Measurements from ENCODE around the gene DCDC2.
"Not testable (repeated sequence)": the region's sequence is repeated elsewhere in the genome, so short reads cannot be mapped to it uniquely, and the experiment has no call there.

DCDC2 gene

GRCh38 chr6:24382891-24383494 is 25.1 kb upstream of the DCDC2 start:
- intact Hi-C loops (cut with DNase I); DNase-seq: not testable (repeated sequence)

GRCh38 chr6:24382220-24382540 is 24.3 kb upstream of the DCDC2 start:
- intact Hi-C loops (cut with DNase I) = no loop called here
- no peak for DNase-seq

GRCh38 chr6:24381476-24382219 is 23.8 kb upstream of the DCDC2 start:
- no peak for DNase-seq
- intact Hi-C loops (cut with DNase I) = no loop called here

GRCh38 chr6:24378473-24379097 is 20.7 kb upstream of the DCDC2 start:
- DNase-seq = no peak
- intact Hi-C loops (cut with DNase I) = no loop called here

GRCh38 chr6:24376871-24377270 is 19.0 kb upstream of the DCDC2 start:
- intact Hi-C loops (cut with DNase I) = no loop called here
- no peak for DNase-seq

- DNase-seq = no peak
- intact Hi-C loops (cut with DNase I) = no loop called here
These were observed 16.8 kb upstream of the DCDC2 start for GRCh38 chr6:24374612-24375011.

- intact Hi-C loops (cut with DNase I); DNase-seq: not testable (repeated sequence)
These were observed 7.3 kb upstream of the DCDC2 start for GRCh38 chr6:24365103-24365633.

GRCh38 chr6:24362363-24362762 is 4.5 kb upstream of the DCDC2 start:
- intact Hi-C loops (cut with DNase I); DNase-seq: not testable (repeated sequence)

GRCh38 chr6:24359640-24360454 is 2.0 kb upstream of the DCDC2 start:
- DNase-seq = peak; percentile 43 to 91 (median 74)
- intact Hi-C loops (cut with DNase I) = no loop called here

GRCh38 chr6:24358219-24358821 is 461 bp upstream of the DCDC2 start:
- intact Hi-C loops (cut with DNase I) = no loop called here

GRCh38 chr6:24356310-24356973 is 1.4 kb downstream of the DCDC2 start:
- no peak for DNase-seq
- intact Hi-C loops (cut with DNase I) = no loop called here

More at GRCh38 chr6:24358219-24358821, 461 bp upstream of the DCDC2 start:
- no peak for DNase-seq

- intact Hi-C loops (cut with DNase I) = no loop called here
- no peak for DNase-seq
These were observed 2.5 kb downstream of the DCDC2 start for GRCh38 chr6:24355393-24355792.

GRCh38 chr6:24353861-24354260 is 4.0 kb downstream of the DCDC2 start:
- intact Hi-C loops (cut with DNase I) = no loop called here

GRCh38 chr6:24352434-24352833 is 5.4 kb downstream of the DCDC2 start:
- DNase-seq = no peak
- intact Hi-C loops (cut with DNase I) = no loop called here

More at GRCh38 chr6:24353861-24354260, 4.0 kb downstream of the DCDC2 start:
- no peak for DNase-seq

GRCh38 chr6:24344976-24345375 is 12.9 kb downstream of the DCDC2 start:
- intact Hi-C loops (cut with DNase I) = no loop called here
- DNase-seq = no peak

GRCh38 chr6:24340998-24341938 is 16.6 kb downstream of the DCDC2 start:
- intact Hi-C loops (cut with DNase I) = no loop called here
- DNase-seq = no peak

- intact Hi-C loops (cut with DNase I) = no loop called here
- DNase-seq = no peak
These were observed 17.9 kb downstream of the DCDC2 start for GRCh38 chr6:24339932-24340331.

All from head of caudate nucleus (tissue), 42 donors.